Neutrophil (primary cell): ENCODE data around the gene FCRLB.

Experiments
- H3K27ac ChIP-seq: fragments of 200-600 bp; sonication (generic); 2 replicates; pipeline ENCODE4 v1.5.1; 2016; ENCODE audit warnings: mild to moderate bottlenecking, moderate library complexity
- H3K27me3 ChIP-seq: fragments of 200-600 bp; sonication (generic); 2 replicates; pipeline ENCODE4 v1.6.0; 2016; ENCODE audit warnings: mild to moderate bottlenecking
- H3K36me3 ChIP-seq: fragments of 200-600 bp; sonication (generic); 2 replicates; pipeline ENCODE4 v1.5.1; 2017
- H3K4me1 ChIP-seq, 2 experiments: fragments of 200-600 bp in 1 of 2; sonication (generic) in 1 of 2; 1 replicate in 1 of 2; 2 replicates in 1 of 2; pipeline versions ENCODE4 v1.5.1 to v1.6.1; 2013 to 2016; ENCODE audit warnings: low read depth in 1 of 2, low read length in 1 of 2, mild to moderate bottlenecking in 1 of 2, moderate library complexity in 1 of 2; ENCODE audit not compliant: control insufficient read depth in 1 of 2, insufficient read depth in 1 of 2
- H3K4me3 ChIP-seq, 2 experiments: fragments of 200-600 bp in 1 of 2; sonication (generic) in 1 of 2; 1 replicate in 1 of 2; 2 replicates in 1 of 2; pipeline ENCODE4 v1.5.1; 2013 to 2016; ENCODE audit warnings: low read depth in 1 of 2, low read length in 1 of 2, mild to moderate bottlenecking in 1 of 2, moderate library complexity in 1 of 2
- H3K9me3 ChIP-seq: fragments of 200-600 bp; sonication (generic); 2 replicates; pipeline ENCODE4 v1.5.1; 2016
- TF ChIP-seq, protein P1 (sequence below): fragments of 200-600 bp; sonication (generic); IDR thresholded peaks from 2 replicates; pipeline ENCODE4 v1.5.1; 2016; ENCODE audit warnings: antibody characterized with exemption

FCRLB gene

DNA sequence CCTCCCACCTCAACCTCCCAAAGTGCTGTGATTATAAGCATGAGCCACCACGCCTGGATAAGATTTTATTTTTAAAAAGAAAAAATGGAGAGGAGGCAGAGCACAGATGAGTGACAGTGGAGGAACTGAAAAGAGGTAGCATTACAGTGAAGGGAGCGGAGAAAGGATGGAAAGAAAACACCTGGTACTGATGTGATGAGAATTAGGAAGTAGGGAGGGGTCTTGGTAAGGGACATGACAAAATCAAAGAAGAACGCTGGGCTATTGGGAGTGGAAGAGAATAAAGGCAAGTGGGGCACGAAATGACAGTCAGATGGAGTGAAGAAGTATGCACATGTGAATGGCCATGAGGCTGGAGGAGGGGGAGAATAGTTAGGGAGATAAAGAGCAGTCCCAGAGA is 12.0 kb upstream of the FCRLB start:
- Histone ChIP-seq H3K4me1 (no peaks in the 10 kb centered on the region), H3K4me3 (no peak overlapping the region), H3K9me3 (no peaks in the 10 kb centered on the region), H3K27ac (no peak overlapping the region), H3K27me3 (peaks cover 17% of the 10 kb centered on the region), H3K36me3 (no peaks in the 10 kb centered on the region)
- TF ChIP-seq, protein P1, sequence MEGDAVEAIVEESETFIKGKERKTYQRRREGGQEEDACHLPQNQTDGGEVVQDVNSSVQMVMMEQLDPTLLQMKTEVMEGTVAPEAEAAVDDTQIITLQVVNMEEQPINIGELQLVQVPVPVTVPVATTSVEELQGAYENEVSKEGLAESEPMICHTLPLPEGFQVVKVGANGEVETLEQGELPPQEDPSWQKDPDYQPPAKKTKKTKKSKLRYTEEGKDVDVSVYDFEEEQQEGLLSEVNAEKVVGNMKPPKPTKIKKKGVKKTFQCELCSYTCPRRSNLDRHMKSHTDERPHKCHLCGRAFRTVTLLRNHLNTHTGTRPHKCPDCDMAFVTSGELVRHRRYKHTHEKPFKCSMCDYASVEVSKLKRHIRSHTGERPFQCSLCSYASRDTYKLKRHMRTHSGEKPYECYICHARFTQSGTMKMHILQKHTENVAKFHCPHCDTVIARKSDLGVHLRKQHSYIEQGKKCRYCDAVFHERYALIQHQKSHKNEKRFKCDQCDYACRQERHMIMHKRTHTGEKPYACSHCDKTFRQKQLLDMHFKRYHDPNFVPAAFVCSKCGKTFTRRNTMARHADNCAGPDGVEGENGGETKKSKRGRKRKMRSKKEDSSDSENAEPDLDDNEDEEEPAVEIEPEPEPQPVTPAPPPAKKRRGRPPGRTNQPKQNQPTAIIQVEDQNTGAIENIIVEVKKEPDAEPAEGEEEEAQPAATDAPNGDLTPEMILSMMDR, result no peak

DNA sequence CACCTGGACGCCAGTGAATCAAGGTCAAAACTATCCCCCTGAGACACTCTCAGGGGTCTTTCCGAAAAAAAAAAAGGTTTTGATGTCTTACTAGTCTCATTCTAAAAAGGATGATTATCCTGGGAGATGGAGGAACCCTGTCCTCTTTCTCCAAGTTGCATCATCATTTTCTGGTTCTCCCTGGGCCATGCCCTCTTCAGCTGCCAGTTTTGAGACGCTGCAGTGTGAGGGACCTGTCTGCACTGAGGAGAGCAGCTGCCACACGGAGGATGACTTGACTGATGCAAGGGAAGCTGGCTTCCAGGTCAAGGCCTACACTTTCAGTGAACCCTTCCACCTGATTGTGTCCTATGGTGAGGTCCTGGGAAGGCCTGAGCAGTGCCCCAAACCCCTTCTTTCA is 10.8 kb upstream of the FCRLB start:
- H3K4me1 ChIP-seq, result no peaks in the 10 kb centered on the region

DNA sequence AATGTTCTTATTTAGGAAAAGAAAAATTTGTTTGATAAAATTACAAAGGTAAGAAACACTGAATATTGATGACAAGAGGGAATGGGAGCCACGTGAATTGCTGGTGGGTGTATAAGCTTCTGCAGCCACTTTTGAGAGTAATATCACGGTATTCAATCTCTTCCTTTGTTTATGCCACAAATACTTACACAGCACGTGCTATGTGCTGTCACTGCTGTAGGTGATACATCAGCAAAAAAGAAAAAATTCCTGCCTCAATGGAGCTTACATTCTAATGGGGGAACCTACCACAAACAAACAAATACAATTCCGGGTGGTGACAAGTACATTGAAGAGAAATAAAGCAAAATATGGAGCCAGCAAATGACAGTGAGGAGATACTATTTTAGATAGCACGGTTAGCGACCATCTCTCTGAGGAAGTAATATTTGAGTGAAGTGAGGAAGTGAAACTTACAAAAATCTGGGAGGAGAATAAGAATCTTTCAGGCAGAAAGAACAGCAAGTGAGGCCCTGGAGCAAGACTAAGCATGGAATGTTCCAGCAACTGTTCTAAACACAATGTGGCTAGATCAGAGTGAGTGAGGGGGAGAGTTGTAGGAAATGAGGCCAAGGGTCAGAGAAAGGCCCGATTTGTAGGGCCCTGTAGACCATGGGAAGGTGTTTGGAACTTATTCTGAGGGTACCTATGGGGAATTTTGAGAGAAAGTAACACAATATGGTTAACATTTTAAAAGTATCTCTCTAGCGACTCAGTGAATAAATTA is 2.6 kb upstream of the FCRLB start:
- Histone ChIP-seq H3K27ac (no peak overlapping the region), H3K27me3 (peaks cover 67% of the 10 kb centered on the region), H3K9me3 (no peaks in the 10 kb centered on the region), H3K4me3 (no peak overlapping the region), H3K4me1 (no peaks in the 10 kb centered on the region), H3K36me3 (no peaks in the 10 kb centered on the region)
- TF ChIP-seq, protein P1, result no peak

More for the DNA sequence above, 10.8 kb upstream of the FCRLB start:
- TF ChIP-seq, protein P1, result no peak
- H3K36me3 ChIP-seq, result no peaks in the 10 kb centered on the region
- H3K27me3 ChIP-seq, result peaks cover 27% of the 10 kb centered on the region
- no peak overlapping the region for H3K4me3 ChIP-seq
- no peaks in the 10 kb centered on the region for H3K9me3 ChIP-seq
- no peak overlapping the region for H3K27ac ChIP-seq

DNA sequence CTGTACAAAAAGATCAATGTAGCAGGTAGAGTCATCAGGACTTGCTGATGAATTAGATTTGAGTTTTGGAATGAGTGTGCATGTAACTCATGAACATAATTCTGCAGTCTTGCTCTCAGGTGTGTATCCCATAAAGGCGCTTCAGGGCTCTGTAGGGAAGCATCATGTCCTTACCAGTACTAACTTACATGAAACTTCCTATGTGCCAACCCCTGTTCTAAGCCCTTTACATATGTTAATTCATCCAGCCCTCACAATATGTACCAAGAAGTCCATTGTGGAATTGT is 2.1 kb upstream of the FCRLB start:
- Histone ChIP-seq H3K4me3 (no peak overlapping the region), H3K27me3 (peaks cover 70% of the 10 kb centered on the region), H3K27ac (no peak overlapping the region), H3K9me3 (no peaks in the 10 kb centered on the region), H3K36me3 (no peaks in the 10 kb centered on the region), H3K4me1 (no peaks in the 10 kb centered on the region)
- TF ChIP-seq, protein P1, result no peak

DNA sequence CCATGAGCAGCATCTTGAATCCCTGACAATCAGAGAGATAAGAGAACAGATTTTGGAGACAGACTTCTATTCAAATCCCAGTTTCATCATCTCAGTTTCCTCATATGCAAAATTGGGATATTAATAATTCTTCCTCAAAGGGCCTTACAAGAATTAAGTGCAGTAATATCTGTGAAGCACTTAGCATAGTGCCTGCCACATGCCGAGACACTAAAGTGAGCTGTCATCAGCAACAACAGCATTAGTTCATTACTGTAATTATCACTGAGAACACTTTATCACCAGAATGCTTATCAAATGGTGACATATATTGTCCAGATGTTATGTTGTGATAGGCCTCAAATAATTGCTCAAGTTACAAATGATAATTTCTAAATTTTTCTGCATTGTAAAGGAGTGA is 922 bp upstream of the FCRLB start:
- Histone ChIP-seq H3K36me3 (no peaks in the 10 kb centered on the region), H3K9me3 (no peaks in the 10 kb centered on the region), H3K27ac (no peak overlapping the region), H3K4me3 (no peak overlapping the region), H3K27me3 (peaks cover 71% of the 10 kb centered on the region), H3K4me1 (no peaks in the 10 kb centered on the region)
- TF ChIP-seq, protein P1, result no peak
